Mammary epithelial cell (primary cell): ENCODE data around the gene OR5H15.

Source experiments
- EZH2 ChIP-seq: IDR thresholded peaks from 2 replicates; pipeline ENCODE4 v1.6.1; 2012; ENCODE audit warnings: low read length, inconsistent platforms, borderline replicate concordance
- TF ChIP-seq, protein P1 (sequence below), 2 donors: IDR thresholded peaks in 1 of 2; conservative IDR thresholded peaks in 1 of 2; 2 replicates each; pipeline ENCODE4 v1.5.1; 2011 to 2012; ENCODE audit warnings: inconsistent platforms in 2 of 2, low read length in 2 of 2, mild to moderate bottlenecking in 2 of 2, control low read depth in 1 of 2, low read depth in 1 of 2; ENCODE audit not compliant: insufficient read depth in 1 of 2; ENCODE audit errors: extremely low read depth in 1 of 2

DNA sequence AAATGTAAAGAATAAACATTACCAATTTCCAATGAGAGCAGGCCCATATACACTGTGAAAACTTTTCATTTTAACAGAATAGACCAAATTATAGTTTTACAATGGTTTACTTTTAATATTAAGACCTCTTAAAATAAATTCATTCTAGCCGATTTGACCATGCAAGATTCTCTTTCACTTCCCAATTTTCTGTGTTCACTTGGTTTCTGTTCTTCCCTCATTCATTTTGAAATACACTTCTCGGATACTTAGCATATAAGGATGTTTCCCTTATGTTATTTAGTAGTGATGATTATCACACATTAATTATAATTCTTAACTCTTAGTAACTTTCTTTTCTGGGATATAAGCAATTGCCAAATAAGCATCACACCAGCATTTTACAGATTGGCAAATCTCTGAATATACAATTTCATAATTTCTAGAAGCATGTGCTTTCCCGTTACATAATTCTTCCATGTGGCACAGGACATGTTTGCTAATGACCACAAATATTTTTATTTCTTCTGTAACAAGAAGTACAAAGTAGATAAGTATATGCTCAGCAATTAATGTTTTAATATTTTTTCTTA, 13.9 kb downstream of the OR5H15 start:
- TF ChIP-seq EZH2 = no peak
- TF ChIP-seq, protein P1, sequence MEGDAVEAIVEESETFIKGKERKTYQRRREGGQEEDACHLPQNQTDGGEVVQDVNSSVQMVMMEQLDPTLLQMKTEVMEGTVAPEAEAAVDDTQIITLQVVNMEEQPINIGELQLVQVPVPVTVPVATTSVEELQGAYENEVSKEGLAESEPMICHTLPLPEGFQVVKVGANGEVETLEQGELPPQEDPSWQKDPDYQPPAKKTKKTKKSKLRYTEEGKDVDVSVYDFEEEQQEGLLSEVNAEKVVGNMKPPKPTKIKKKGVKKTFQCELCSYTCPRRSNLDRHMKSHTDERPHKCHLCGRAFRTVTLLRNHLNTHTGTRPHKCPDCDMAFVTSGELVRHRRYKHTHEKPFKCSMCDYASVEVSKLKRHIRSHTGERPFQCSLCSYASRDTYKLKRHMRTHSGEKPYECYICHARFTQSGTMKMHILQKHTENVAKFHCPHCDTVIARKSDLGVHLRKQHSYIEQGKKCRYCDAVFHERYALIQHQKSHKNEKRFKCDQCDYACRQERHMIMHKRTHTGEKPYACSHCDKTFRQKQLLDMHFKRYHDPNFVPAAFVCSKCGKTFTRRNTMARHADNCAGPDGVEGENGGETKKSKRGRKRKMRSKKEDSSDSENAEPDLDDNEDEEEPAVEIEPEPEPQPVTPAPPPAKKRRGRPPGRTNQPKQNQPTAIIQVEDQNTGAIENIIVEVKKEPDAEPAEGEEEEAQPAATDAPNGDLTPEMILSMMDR (conservative IDR thresholded peaks at IDR 0.05 in 1 of 2, IDR thresholded peaks at IDR 0.05 in 1 of 2; ENCODE audit: extremely low read depth in 1 of 2, insufficient read depth in 1 of 2, low read depth in 1 of 2, low read length in 2 of 2) = no peak
